HepG2 (cell line): ENCODE results near the gene PRDX2. TPM values are rescaled to one million over a fixed set of nuclear protein-coding genes. Genes with fewer than 3 reads are reported as not detected.
A peak's percentile ranks its signal among the peaks of the same experiment; 100 is the strongest.

Source experiments
- AGO2 ChIP-seq: fragments of 200-400 bp; formaldehyde crosslinking; optimal IDR thresholded peaks from 2 replicates; pipeline ENCODE3; 2017; ENCODE audit warnings: mild to moderate bottlenecking, low read depth, low read length, moderate library complexity
- BHLHE40 ChIP-seq: IDR thresholded peaks from 2 replicates; pipeline ENCODE4 v1.6.1; 2011; ENCODE audit warnings: low read length, improper control_type of control experiment
- BRCA1 ChIP-seq: sonication (generic); formaldehyde crosslinking; IDR thresholded peaks from 2 replicates; pipeline ENCODE4 v1.4.0; 2020; ENCODE audit warnings: missing genetic modification reagents
- CBX1 ChIP-seq: IDR thresholded peaks from one replicate; pipeline ENCODE4 v1.6.1; 2016; ENCODE audit warnings: antibody characterized with exemption, low read depth
- HOXA5 ChIP-seq: sonication (generic); formaldehyde crosslinking; IDR thresholded peaks from 2 replicates; pipeline ENCODE4 v1.4.0; 2020; ENCODE audit warnings: missing genetic modification reagents
- KAT8 ChIP-seq: IDR thresholded peaks from 2 replicates; pipeline ENCODE4 v1.6.1; 2016; ENCODE audit warnings: missing genetic modification reagents, missing compliant biosample characterization
- KDM1A ChIP-seq: IDR thresholded peaks from 2 replicates; pipeline ENCODE4 v1.6.1; 2016; ENCODE audit warnings: missing compliant biosample characterization
- MLLT10 ChIP-seq: sonication (generic); formaldehyde crosslinking; IDR thresholded peaks from 2 replicates; pipeline ENCODE4 v1.4.0; 2020; ENCODE audit warnings: missing genetic modification reagents
- MXD1 ChIP-seq: sonication (generic); formaldehyde crosslinking; IDR thresholded peaks from 2 replicates; pipeline ENCODE4 v1.4.0; 2020; ENCODE audit warnings: mild to moderate bottlenecking, missing genetic modification reagents
- NAIF1 ChIP-seq: sonication (generic); formaldehyde crosslinking; IDR thresholded peaks from 2 replicates; pipeline ENCODE4 v1.5.0; 2020; ENCODE audit warnings: mild to moderate bottlenecking, missing genetic modification reagents, borderline replicate concordance
- SMAD1 ChIP-seq: sonication (generic); formaldehyde crosslinking; IDR thresholded peaks from 2 replicates; pipeline ENCODE4 v1.4.0; 2020; ENCODE audit warnings: missing genetic modification reagents, low read depth, mild to moderate bottlenecking, borderline replicate concordance
- SMYD3 ChIP-seq: sonication (generic); formaldehyde crosslinking; IDR thresholded peaks from 2 replicates; pipeline ENCODE4 v1.8.1; 2023; ENCODE audit warnings: mild to moderate bottlenecking, missing genetic modification reagents
- TBP ChIP-seq: sonication (generic); formaldehyde crosslinking; IDR thresholded peaks from 2 replicates; pipeline ENCODE4 v1.5.0; 2020; ENCODE audit warnings: missing genetic modification reagents
- ZFP36 ChIP-seq: fragments of 150-350 bp; IDR thresholded peaks from 2 replicates; pipeline ENCODE4 v1.6.1; 2018; ENCODE audit warnings: borderline replicate concordance, low read length, low read depth; ENCODE audit not compliant: partially characterized antibody
- ZFP41 ChIP-seq: sonication (generic); formaldehyde crosslinking; IDR thresholded peaks from 2 replicates; pipeline ENCODE4 v1.4.0; 2020; ENCODE audit warnings: mild to moderate bottlenecking, missing genetic modification reagents, borderline replicate concordance
- ZIK1 ChIP-seq: sonication (generic); formaldehyde crosslinking; IDR thresholded peaks from 2 replicates; pipeline ENCODE4 v1.5.0; 2020; ENCODE audit warnings: mild to moderate bottlenecking, low read depth, missing genetic modification reagents, borderline replicate concordance
- ZMAT5 ChIP-seq: sonication (generic); formaldehyde crosslinking; IDR thresholded peaks from 2 replicates; pipeline ENCODE4 v1.5.0; 2020; ENCODE audit warnings: mild to moderate bottlenecking, low read depth, missing genetic modification reagents, borderline replicate concordance
- ZNF251 ChIP-seq: sonication (generic); formaldehyde crosslinking; IDR thresholded peaks from 2 replicates; pipeline ENCODE4 v1.9.0; 2021; ENCODE audit warnings: mild to moderate bottlenecking, missing genetic modification reagents
- ZNF263 ChIP-seq: sonication (generic); formaldehyde crosslinking; IDR thresholded peaks from 2 replicates; pipeline ENCODE4 v1.4.0; 2020; ENCODE audit warnings: missing genetic modification reagents
- ZNF280B ChIP-seq: sonication (generic); formaldehyde crosslinking; IDR thresholded peaks from 2 replicates; pipeline ENCODE4 v1.5.0; 2020; ENCODE audit warnings: missing genetic modification reagents, mild to moderate bottlenecking, borderline replicate concordance
- ZNF292 ChIP-seq: sonication (generic); formaldehyde crosslinking; IDR thresholded peaks from 2 replicates; pipeline ENCODE4 v1.8.1; 2022; ENCODE audit warnings: mild to moderate bottlenecking, low read depth, missing genetic modification reagents, borderline replicate concordance
- ZNF333 ChIP-seq: sonication (generic); formaldehyde crosslinking; IDR thresholded peaks from 2 replicates; pipeline ENCODE4 v1.4.0; 2020; ENCODE audit warnings: mild to moderate bottlenecking, missing genetic modification reagents, borderline replicate concordance
- ZNF343 ChIP-seq: sonication (generic); formaldehyde crosslinking; IDR thresholded peaks from 2 replicates; pipeline ENCODE4 v1.4.0; 2020; ENCODE audit warnings: mild to moderate bottlenecking, missing genetic modification reagents
- ZNF704 ChIP-seq: sonication (generic); formaldehyde crosslinking; IDR thresholded peaks from 2 replicates; pipeline ENCODE4 v1.8.1; 2023; ENCODE audit warnings: mild to moderate bottlenecking, inconsistent platforms, moderate library complexity, missing genetic modification reagents, borderline replicate concordance
- ZNF784 ChIP-seq: sonication (generic); formaldehyde crosslinking; IDR thresholded peaks from 2 replicates; pipeline ENCODE4 v1.5.1; 2020; ENCODE audit warnings: missing genetic modification reagents, mild to moderate bottlenecking, borderline replicate concordance
- ZNF788 ChIP-seq: sonication (generic); formaldehyde crosslinking; IDR thresholded peaks from 2 replicates; pipeline ENCODE4 v1.5.0; 2020; ENCODE audit warnings: mild to moderate bottlenecking, missing genetic modification reagents, borderline replicate concordance
- ZNF878 ChIP-seq: sonication (generic); formaldehyde crosslinking; IDR thresholded peaks from 2 replicates; pipeline ENCODE4 v1.8.1; 2023; ENCODE audit warnings: mild to moderate bottlenecking, missing genetic modification reagents, moderate library complexity
- polyA plus RNA-seq, 8 experiments: library from polyadenylated mRNA; depleted of rRNA in 3 of 8; stranded (reverse) in 7 of 8; unstranded in 1 of 8; fragments of >200 nt; fragmentation: Illumina TruSeq in 4 of 8; extraction: Trizol in 4 of 8; gene quantifications; 2 replicates each; pipeline versions ENCODE4 v1.2.1 to v1.2.3, GENCODE V29; 2011 to 2016; ENCODE audit warnings: low read depth in 4 of 8, missing spikeins in 1 of 8, mixed read lengths in 1 of 8; ENCODE audit not compliant: insufficient read depth in 1 of 8
- total RNA-seq, 5 experiments: library from RNA; depleted of rRNA; stranded (reverse); fragments of >200 nt; fragmentation: Illumina TruSeq; extraction: Trizol; gene quantifications; 2 replicates each; pipeline ENCODE4 v1.2.3, GENCODE V29; 2016; ENCODE audit warnings: low read depth in 1 of 5

The PRDX2 gene
- total and polyA plus RNA-seq, 2 of the 13 experiments (the other 11 are each of a cell fraction or from before 2014, with no cell fraction given) = 218 to 381 TPM

- TF ChIP-seq HOXA5 (0 out of 2 replicates have a peak, but pooled peaks have one; percentile 47), ZNF784 (CRISPR knock-in tag) (no peak), MXD1 (CRISPR knock-in tag) (no peak), ZNF878 (no peak), ZNF280B (CRISPR knock-in tag) (no peak), AGO2 (no peak), ZNF788 (CRISPR knock-in tag) (no peak), ZNF704 (CRISPR knock-in tag) (no peak), ZNF292 (CRISPR knock-in tag) (no peak), ZIK1 (CRISPR knock-in tag) (no peak), ZNF343 (CRISPR knock-in tag) (no peak), KAT8 (CRISPR knock-in tag) (peak; percentile 29; the same call in 1 of the 2 replicates), TBP (no peak), NAIF1 (CRISPR knock-in tag) (0 out of 2 replicates have a peak, but pooled peaks have one; percentile 54), ZMAT5 (CRISPR knock-in tag) (no peak), MLLT10 (CRISPR knock-in tag) (no peak), ZFP41 (CRISPR knock-in tag) (no peak), SMAD1 (CRISPR knock-in tag) (no peak), BRCA1 (CRISPR knock-in tag) (no peak), ZNF263 (CRISPR knock-in tag) (0 out of 2 replicates have a peak, but pooled peaks have one; percentile 28), CBX1 (no peak), ZNF333 (CRISPR knock-in tag) (no peak), KDM1A (CRISPR knock-in tag) (no peak), ZFP36 (no peak), SMYD3 (no peak), ZNF251 (CRISPR knock-in tag) (no peak), BHLHE40 (no peak)
Observed at GRCh38 chr19:12777217-12778016, 24.2 kb downstream of the PRDX2 start (continued).
